HEK293 (cell line): ENCODE results near the gene MUSTN1.

ENCODE experiments used
- CTCF ChIA-PET: fragments of 350-600 bp; formaldehyde crosslinking; extraction: SDS; loops from one replicate; lab custom pipeline; 2021; ENCODE audit warnings: antibody characterized with exemption; lab: Yijun Ruan, JAX
- POLR2A ChIA-PET: fragments of 300-600 bp; formaldehyde crosslinking; extraction: SDS; loops from one replicate; lab custom pipeline; 2020; ENCODE audit warnings: antibody characterized with exemption, inconsistent platforms; lab: Yijun Ruan, JAX
- H3K27ac ChIP-seq: fragments of 200-500 bp; sonication (Bioruptor generic); 2 replicates; pipeline ENCODE4 v1.5.1; 2014; ENCODE audit warnings: low read depth, low read length, control low read depth, inconsistent platforms; ENCODE audit errors: extremely low read depth
- H3K36me3 ChIP-seq, 2 experiments: fragments of 200-500 bp in 1 of 2; sonication (Bioruptor generic) in 1 of 2; 1 replicate in 1 of 2; 2 replicates in 1 of 2; pipeline ENCODE4 v1.5.1; 2014 to 2017; ENCODE audit warnings: inconsistent platforms in 2 of 2, low read length in 2 of 2; ENCODE audit not compliant: control insufficient read depth in 2 of 2, insufficient read depth in 1 of 2
- H3K4me1 ChIP-seq: fragments of 200-500 bp; sonication (Bioruptor generic); 2 replicates; pipeline ENCODE4 v1.5.1; 2014; ENCODE audit warnings: mild to moderate bottlenecking, low read length, inconsistent platforms; ENCODE audit not compliant: control insufficient read depth, insufficient read depth
- H3K4me3 ChIP-seq: 2 replicates; pipeline ENCODE4 v1.5.1; 2011; ENCODE audit warnings: low read depth, mild to moderate bottlenecking, control low read depth, low read length, moderate library complexity
- H3K9me3 ChIP-seq: fragments of 200-500 bp; sonication (Bioruptor generic); 2 replicates; pipeline ENCODE4 v1.5.1; 2014; ENCODE audit warnings: low read depth, low read length, inconsistent platforms; ENCODE audit not compliant: control insufficient read depth, insufficient read depth
- GLIS1 ChIP-seq: fragments of 450-650 bp; formaldehyde crosslinking; IDR thresholded peaks from 2 replicates; pipeline ENCODE4 v1.5.1; 2016; ENCODE audit warnings: missing biosample characterization, missing genetic modification characterization
- PATZ1 ChIP-seq: fragments of 450-650 bp; formaldehyde crosslinking; IDR thresholded peaks from 2 replicates; pipeline ENCODE4 v1.5.1; 2016; ENCODE audit warnings: missing biosample characterization, missing genetic modification characterization
- PRDM1 ChIP-seq: fragments of 450-650 bp; formaldehyde crosslinking; IDR thresholded peaks from 2 replicates; pipeline ENCODE4; 2016; ENCODE audit warnings: missing biosample characterization, missing genetic modification characterization
- PRDM10 ChIP-seq: fragments of 450-650 bp; formaldehyde crosslinking; IDR thresholded peaks from 2 replicates; pipeline ENCODE4 v1.5.1; 2016; ENCODE audit warnings: missing biosample characterization, missing genetic modification characterization
- REST ChIP-seq: fragments of 450-650 bp; formaldehyde crosslinking; IDR thresholded peaks from 2 replicates; pipeline ENCODE4 v1.5.1; 2016; ENCODE audit warnings: missing biosample characterization, missing genetic modification characterization
- TCF7L2 ChIP-seq: IDR thresholded peaks from 2 replicates; pipeline ENCODE4 v1.6.1; 2011; ENCODE audit warnings: low read depth, mild to moderate bottlenecking, inconsistent platforms, low read length, moderate library complexity, borderline replicate concordance
- ZBTB17 ChIP-seq: fragments of 450-650 bp; formaldehyde crosslinking; IDR thresholded peaks from 2 replicates; pipeline ENCODE4 v1.5.1; 2016; ENCODE audit warnings: missing biosample characterization, missing genetic modification characterization
- ZBTB20 ChIP-seq: fragments of 450-650 bp; formaldehyde crosslinking; IDR thresholded peaks from 2 replicates; pipeline ENCODE4 v1.5.1; 2016; ENCODE audit warnings: missing biosample characterization, missing genetic modification characterization
- ZEB2 ChIP-seq: fragments of 450-650 bp; formaldehyde crosslinking; IDR thresholded peaks from 2 replicates; pipeline ENCODE4 v1.5.1; 2016; ENCODE audit warnings: missing biosample characterization, missing genetic modification characterization
- ZFHX2 ChIP-seq: fragments of 450-650 bp; formaldehyde crosslinking; conservative IDR thresholded peaks from 2 replicates; pipeline ENCODE4 v1.5.1; 2016; ENCODE audit warnings: missing biosample characterization, missing genetic modification characterization
- ZNF335 ChIP-seq: fragments of 450-650 bp; formaldehyde crosslinking; conservative IDR thresholded peaks from 2 replicates; pipeline ENCODE4 v1.5.1; 2016; ENCODE audit warnings: missing biosample characterization, missing genetic modification characterization
- ZNF488 ChIP-seq: fragments of 450-650 bp; formaldehyde crosslinking; IDR thresholded peaks from 2 replicates; pipeline ENCODE4 v1.5.1; 2016; ENCODE audit warnings: missing biosample characterization, missing genetic modification characterization
- ZNF596 ChIP-seq: fragments of 450-650 bp; IDR thresholded peaks from 2 replicates; pipeline ENCODE4 v1.5.0; 2018; ENCODE audit warnings: missing biosample characterization, mild to moderate bottlenecking, missing genetic modification characterization, moderate library complexity
- ZNF600 ChIP-seq: fragments of 450-650 bp; formaldehyde crosslinking; IDR thresholded peaks from 2 replicates; pipeline ENCODE4 v1.5.1; 2016; ENCODE audit warnings: missing biosample characterization, missing genetic modification characterization
- ZNF629 ChIP-seq: fragments of 450-650 bp; formaldehyde crosslinking; IDR thresholded peaks from 2 replicates; pipeline ENCODE4 v1.5.1; 2017; ENCODE audit warnings: missing biosample characterization, missing genetic modification characterization
- ZNF692 ChIP-seq: fragments of 450-650 bp; formaldehyde crosslinking; IDR thresholded peaks from 2 replicates; pipeline ENCODE4 v1.5.1; 2016; ENCODE audit warnings: missing biosample characterization, missing genetic modification characterization
- TF ChIP-seq, protein P1 (sequence below): fragments of 450-650 bp; formaldehyde crosslinking; IDR thresholded peaks from 2 replicates; pipeline ENCODE4 v1.5.1; 2016; ENCODE audit warnings: missing biosample characterization, missing genetic modification characterization

The MUSTN1 gene

GRCh38 chr3:52831500-52832301, 3.1 kb downstream of the MUSTN1 start (continued):
- TF ChIP-seq, protein P1, sequence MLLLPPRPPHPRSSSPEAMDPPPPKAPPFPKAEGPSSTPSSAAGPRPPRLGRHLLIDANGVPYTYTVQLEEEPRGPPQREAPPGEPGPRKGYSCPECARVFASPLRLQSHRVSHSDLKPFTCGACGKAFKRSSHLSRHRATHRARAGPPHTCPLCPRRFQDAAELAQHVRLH: no peak
- peak; percentile 44 for TF ChIP-seq ZNF335 (tag by site-specific recombination)
- TF ChIP-seq PATZ1 (tag by site-specific recombination): peak; percentile 81; the same call in 1 of the 2 replicates
- no peak for TF ChIP-seq TCF7L2
- peak; percentile 52; the same call in 1 of the 2 replicates for TF ChIP-seq ZEB2 (tag by site-specific recombination)
- TF ChIP-seq ZBTB17: peak; percentile 70; the same call in 1 of the 2 replicates
- TF ChIP-seq ZBTB20 (tag by site-specific recombination): peak; percentile 36; the same call in 1 of the 2 replicates
- TF ChIP-seq PRDM10: no peak
- TF ChIP-seq GLIS1 (tag by site-specific recombination): peak; percentile 52; the same call in 1 of the 2 replicates
- TF ChIP-seq REST (tag by site-specific recombination): no peak
- peak; percentile 92 for TF ChIP-seq ZNF692
- no peak for TF ChIP-seq ZNF596

GRCh38 chr3:52830535-52831258, 4.1 kb downstream of the MUSTN1 start, which contains the start of gene ITIH4:
ITIH4 (minus strand) TSS chr3:52830672; CDS start chr3:52830642, 30 bp downstream.
- H3K9me3 ChIP-seq: no peaks in the 10 kb centered on the region
- ChIA-PET CTCF (interaction anchor here (0.6 to 0.8 kb wide), 2 partner anchors 9 to 30 kb away, joined by 3 to 4 read pairs; no protein-coding TSS in a partner anchor), POLR2A (interaction anchor here (0.5 kb wide), 1 partner anchor 156 kb away, joined by 3 read pairs; no protein-coding TSS in a partner anchor)
- H3K27ac ChIP-seq: no peak within 1 kb of the TSS
- no peak within 1 kb of the TSS for H3K4me3 ChIP-seq
- peaks cover 0 to 5% of the 10 kb centered on the region in 2 experiments; a peak in 1 of 3 replicates for H3K36me3 ChIP-seq
- peaks cover 12% of the 10 kb centered on the region; the same call in 1 of the 2 replicates for H3K4me1 ChIP-seq
- TF ChIP-seq PRDM1 (tag by site-specific recombination) (no peak), ZNF488 (tag by site-specific recombination) (no peak), PATZ1 (tag by site-specific recombination) (0 out of 2 replicates have a peak, but pooled peaks have one; percentile 22), ZFHX2 (tag by site-specific recombination) (0 out of 2 replicates have a peak, but pooled peaks have one; percentile 24), ZNF629 (tag by site-specific recombination) (0 out of 2 replicates have a peak, but pooled peaks have one; percentile 14), ZNF600 (tag by site-specific recombination) (peak; percentile 49; the same call in 1 of the 2 replicates)
- TF ChIP-seq, all 188 proteins: peak for 4
